GM20000 (cell line): ENCODE measurements around the gene ZNF620.
A peak's percentile ranks its signal among the peaks of the same experiment; 100 is the strongest.
"Not testable (repeated sequence)": the region's sequence is repeated elsewhere in the genome, so short reads cannot be mapped to it uniquely, and the experiment has no call there.

Experiments
- DNase-seq: peaks from one replicate; pipeline ENCODE4 v3.0.0; 2012; ENCODE audit warnings: low spot score
- TF ChIP-seq, protein P1 (sequence below): IDR thresholded peaks from 2 replicates; pipeline ENCODE4 v1.5.1; 2012; ENCODE audit warnings: mild to moderate bottlenecking, control low read depth; ENCODE audit errors: extremely low read depth, missing control alignments

ZNF620 gene

DNA sequence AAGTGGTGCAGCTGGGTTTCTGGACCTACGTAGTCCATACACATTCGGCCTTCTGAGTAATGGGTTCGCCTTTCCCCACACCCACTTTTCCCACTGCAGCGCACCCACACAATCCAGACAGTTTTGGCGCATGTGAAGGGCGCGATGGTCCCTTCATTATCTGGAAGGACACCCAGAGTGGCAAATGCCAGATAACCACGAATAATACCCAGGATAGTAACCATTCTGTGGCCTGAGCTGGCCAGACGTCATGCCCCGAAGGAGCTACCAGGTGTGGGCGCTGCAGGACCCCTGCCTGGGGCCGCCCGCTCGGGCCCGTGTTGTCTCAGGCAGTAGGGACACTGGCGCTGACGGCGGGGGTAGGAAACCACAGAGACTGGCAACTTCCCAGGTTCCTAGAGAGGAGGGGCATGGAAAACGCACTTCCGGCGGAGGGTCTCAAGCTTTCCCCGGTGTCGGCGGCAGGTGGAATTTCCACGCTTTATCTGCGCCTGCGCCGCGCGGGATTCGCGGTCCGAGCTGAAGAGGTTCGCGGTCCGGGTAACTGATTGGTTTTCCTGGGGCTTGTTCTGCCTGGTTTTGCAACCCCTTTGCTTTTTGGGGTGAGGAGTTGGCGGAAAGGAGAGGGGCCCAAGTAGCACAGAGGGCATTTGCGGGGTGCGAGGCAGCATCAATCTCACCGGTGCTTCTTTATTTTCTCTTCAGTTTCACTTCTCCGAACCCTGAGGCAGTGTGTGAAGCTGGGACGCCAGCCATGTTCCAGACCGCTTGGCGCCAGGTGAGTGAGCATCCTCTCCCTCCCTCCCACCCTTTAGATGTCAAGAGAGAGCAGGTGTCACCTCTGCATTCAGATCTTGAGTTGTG is at the start of gene ZNF620:
ZNF620 (plus strand) TSS at position 441 of the 864 bp plus-strand sequence; CDS start at position 755, 314 bp downstream.
- TF ChIP-seq, protein P1, sequence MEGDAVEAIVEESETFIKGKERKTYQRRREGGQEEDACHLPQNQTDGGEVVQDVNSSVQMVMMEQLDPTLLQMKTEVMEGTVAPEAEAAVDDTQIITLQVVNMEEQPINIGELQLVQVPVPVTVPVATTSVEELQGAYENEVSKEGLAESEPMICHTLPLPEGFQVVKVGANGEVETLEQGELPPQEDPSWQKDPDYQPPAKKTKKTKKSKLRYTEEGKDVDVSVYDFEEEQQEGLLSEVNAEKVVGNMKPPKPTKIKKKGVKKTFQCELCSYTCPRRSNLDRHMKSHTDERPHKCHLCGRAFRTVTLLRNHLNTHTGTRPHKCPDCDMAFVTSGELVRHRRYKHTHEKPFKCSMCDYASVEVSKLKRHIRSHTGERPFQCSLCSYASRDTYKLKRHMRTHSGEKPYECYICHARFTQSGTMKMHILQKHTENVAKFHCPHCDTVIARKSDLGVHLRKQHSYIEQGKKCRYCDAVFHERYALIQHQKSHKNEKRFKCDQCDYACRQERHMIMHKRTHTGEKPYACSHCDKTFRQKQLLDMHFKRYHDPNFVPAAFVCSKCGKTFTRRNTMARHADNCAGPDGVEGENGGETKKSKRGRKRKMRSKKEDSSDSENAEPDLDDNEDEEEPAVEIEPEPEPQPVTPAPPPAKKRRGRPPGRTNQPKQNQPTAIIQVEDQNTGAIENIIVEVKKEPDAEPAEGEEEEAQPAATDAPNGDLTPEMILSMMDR: peak; percentile 66

DNA sequence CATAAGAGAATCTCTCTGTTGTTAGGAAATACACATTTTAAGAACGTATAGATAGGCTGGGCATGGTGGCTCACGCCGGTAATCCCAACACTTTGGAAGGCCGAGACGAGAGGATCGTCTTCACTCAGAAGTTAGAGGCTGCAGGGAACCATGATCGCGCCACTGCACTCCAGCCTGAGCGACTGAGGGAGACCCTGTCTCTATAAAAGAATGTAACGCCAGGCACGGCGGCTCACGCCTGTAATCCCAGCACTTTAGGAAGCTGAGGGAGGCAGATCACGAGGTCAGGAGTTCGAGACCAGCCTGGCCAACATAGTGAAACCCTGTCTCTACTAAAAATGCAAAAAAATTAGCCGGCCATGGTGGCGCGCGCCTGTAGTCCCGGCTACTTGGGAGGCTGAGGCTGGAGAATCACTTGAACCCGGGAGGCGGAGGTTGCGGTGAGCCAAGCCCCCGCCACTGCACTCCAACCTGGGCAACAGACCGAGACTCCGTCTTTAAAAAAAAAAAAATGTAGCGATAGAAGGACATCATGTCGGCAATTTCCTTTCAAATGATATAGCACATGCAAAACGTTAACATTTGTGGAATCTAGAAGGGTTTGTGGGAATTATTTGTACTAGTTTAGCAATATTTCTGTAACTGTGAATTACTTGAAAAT is 49.4 kb upstream of the ZNF620 start:
- TF ChIP-seq, protein P1: no peak
- DNase-seq: no peak

More for the DNA sequence above, at the start of gene ZNF620:
- peak; percentile 61 for DNase-seq

DNA sequence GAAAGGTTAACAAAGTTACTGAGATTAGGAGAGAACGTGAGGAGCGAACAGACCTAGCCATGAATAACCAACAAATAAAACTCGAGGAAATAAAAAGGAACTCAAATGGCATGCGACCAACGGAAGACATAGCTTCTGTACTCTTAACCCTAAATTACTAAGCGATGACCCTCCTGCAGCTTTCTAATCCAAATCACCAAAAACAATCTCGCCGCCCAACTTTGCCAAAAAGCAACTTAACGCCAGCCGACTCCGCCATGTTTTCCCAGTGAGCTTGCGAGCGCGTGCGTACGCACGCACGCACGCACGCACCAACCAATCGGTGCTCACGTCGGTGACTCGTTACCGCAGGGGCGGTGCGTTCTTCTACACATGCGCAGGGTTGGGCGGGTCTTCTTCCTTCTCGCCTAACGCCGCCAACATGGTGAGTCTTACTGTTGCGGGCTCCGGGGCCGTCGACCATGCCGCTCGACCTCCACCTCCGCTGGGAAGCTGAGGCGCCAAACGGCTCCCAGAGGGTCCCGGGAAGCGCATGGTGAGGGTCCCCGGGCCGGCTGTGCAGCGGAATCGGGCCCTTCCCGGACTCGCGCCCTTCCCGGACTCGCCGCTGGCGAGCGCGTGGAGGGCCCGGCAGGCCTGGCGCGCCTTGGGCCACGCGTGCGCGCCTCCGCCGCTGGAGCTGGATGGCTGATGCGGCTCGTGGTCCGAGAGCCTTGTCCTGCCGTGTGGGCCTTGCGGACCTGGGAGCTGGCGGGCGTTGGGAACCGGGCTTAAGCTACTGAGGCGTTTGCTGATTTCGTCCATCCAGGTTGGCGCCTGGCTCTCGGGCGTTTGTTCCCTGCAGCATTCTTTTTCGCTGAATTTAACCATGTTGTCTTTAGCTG is 48.7 kb upstream of the ZNF620 start, which contains the start of gene RPL14:
RPL14 (plus strand) TSS at position 400 of the 884 bp plus-strand sequence; CDS start at position 533, 133 bp downstream.
- TF ChIP-seq, protein P1: no peak
- DNase-seq: peak; percentile 95

DNA sequence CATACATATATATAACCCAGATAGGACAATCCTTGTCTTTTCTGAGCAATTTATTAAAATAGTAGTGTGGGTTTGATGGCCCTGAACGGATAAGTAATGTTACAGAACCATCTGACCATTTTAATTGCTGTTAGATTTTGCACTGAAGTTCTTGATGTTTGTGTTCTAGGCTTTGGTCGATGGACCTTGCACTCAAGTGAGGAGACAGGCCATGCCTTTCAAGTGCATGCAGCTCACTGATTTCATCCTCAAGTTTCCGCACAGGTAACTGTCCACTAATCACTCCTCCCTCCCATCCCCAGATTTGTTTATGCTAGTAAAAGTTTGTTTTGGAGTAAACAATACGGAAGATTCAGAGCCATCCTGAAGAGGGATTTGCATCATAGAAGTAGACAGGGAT is 47.4 kb upstream of the ZNF620 start:
- no peak for DNase-seq
- TF ChIP-seq, protein P1: no peak

DNA sequence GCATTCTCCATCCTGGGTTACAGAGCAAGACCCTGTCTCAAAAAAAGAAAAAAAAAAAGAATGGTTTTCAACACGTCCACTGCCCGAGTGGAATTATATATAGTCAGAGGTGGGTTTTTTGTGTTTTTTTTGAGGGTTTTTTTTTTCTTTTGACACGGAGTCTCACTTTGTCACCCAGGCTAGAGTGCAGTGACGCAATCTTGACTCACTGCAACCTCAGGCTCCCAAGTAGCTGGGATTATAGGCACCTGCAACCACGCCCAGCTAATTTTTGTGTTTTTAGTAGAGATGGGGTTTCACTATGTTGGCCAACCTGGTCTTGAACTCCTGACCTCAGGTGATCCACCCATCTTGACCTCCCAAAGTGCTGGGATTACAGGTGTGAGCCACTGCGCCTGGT is 45.4 kb upstream of the ZNF620 start:
- DNase-seq: not testable (repeated sequence)

DNA sequence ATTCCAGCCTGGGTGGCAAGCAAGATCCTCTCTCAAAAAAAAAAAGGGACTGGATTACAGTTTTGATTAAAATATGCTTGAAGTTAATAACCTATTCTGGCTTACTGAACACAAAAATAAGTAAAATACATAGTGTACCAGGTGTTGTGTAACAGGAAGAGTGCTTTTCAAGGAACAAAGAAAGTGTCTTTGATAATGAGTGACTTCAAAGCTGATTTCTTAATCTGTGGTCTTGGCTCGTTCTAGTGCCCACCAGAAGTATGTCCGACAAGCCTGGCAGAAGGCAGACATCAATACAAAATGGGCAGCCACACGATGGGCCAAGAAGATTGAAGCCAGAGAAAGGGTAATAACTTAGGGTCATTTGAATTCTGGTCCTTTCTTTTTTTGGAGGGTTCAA is 44.7 kb upstream of the ZNF620 start:
- DNase-seq: no peak
- TF ChIP-seq, protein P1: no peak

DNA sequence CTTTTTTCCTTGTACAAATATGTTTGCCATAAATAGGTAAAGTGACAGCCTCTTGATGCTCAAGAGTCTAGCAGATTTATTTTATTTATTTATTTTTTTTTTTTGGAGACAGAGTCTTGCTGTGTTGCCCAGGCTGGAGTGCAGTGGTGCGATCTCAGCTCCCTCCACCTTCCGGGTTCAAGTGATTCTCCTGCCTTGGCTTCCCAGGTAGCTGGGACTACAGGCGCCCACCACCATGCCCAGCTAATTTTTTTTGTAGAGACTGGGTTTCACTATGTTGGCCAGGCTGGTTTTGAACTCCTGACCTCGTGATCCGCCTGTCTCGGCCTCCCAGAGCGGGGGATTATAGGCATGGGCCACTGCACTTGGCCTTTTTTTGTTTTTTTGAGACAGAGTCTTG is 43.0 kb upstream of the ZNF620 start:
- DNase-seq: not testable (repeated sequence)

DNA sequence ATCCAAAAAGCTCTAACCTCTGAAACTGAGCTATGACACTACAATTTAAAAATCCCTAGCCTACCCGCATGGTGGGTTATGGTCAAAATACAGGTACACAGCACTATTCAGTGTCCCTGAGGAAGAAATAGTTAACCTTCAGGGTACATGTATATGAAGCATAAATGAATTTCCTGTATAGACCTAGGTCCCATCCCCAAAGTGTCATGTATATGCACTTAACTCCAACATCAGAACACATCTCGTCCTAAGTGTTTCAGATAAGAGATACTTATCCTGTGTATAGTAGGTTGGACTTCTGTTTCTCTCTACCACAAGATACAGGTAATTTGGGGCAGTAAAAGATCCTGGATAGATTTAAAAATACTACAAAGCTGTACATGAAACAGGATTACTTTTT is 42.3 kb upstream of the ZNF620 start:
- DNase-seq: no peak
- TF ChIP-seq, protein P1: no peak
